Colonic mucosa (tissue), 4 donors: ENCODE measurements around the gene MYH4. TPM values are rescaled to one million over a fixed set of nuclear protein-coding genes. Genes with fewer than 3 reads are reported as not detected.

ENCODE experiments used
- DNase-seq: peaks from one replicate; pipeline ENCODE4 v3.0.0-alpha.2; 2020
- H3K27ac ChIP-seq: fragments of 200-600 bp; one replicate; pipeline ENCODE4 v1.8.0; 2021
- H3K27me3 ChIP-seq: fragments of 200-600 bp; one replicate; pipeline ENCODE4 v1.8.0; 2021
- H3K36me3 ChIP-seq: fragments of 200-600 bp; one replicate; pipeline ENCODE4 v1.8.0; 2021
- H3K4me1 ChIP-seq: fragments of 200-600 bp; one replicate; pipeline ENCODE4 v1.8.0; 2021; ENCODE audit warnings: mild to moderate bottlenecking
- H3K4me3 ChIP-seq: fragments of 200-600 bp; one replicate; pipeline ENCODE4 v1.8.0; 2021
- H3K9ac ChIP-seq, 2 donors: one replicate each; pipeline ENCODE4 v1.7.0; 2013; ENCODE audit warnings: control low read depth in 2 of 2, low read depth in 2 of 2, low read length in 2 of 2
- H3K9me3 ChIP-seq: fragments of 200-600 bp; one replicate; pipeline ENCODE4 v1.8.0; 2021
- intact Hi-C: fragments of 100-400 bp; cut with DNase I; formaldehyde crosslinking; loops from one replicate; pipeline ENCODE4 v1.14.1; 2022
- total RNA-seq, 2 donors: library from RNA; stranded (reverse); fragmentation: NEBNext Ultra II Directional in 1 of 2; extraction: Animal tissue kit (Norgen Biotek cat#: 25700) in 1 of 2; gene quantifications; one replicate each; pipeline ENCODE4 v1.2.1, GENCODE V29; 2021
- TF ChIP-seq, protein P1 (sequence below): fragments of 200-600 bp; IDR thresholded peaks from one replicate; pipeline ENCODE4 v1.8.0; 2022; ENCODE audit warnings: antibody characterized with exemption, mild to moderate bottlenecking
- donor health status: healthy.
- donor health status: DM: no; HTN: no; CAD: no.
- donor health status: DM: no; HTN: no; CAD: no.

The MYH4 gene
- total RNA-seq, 2 donors from 2014 or later = not detected

DNA sequence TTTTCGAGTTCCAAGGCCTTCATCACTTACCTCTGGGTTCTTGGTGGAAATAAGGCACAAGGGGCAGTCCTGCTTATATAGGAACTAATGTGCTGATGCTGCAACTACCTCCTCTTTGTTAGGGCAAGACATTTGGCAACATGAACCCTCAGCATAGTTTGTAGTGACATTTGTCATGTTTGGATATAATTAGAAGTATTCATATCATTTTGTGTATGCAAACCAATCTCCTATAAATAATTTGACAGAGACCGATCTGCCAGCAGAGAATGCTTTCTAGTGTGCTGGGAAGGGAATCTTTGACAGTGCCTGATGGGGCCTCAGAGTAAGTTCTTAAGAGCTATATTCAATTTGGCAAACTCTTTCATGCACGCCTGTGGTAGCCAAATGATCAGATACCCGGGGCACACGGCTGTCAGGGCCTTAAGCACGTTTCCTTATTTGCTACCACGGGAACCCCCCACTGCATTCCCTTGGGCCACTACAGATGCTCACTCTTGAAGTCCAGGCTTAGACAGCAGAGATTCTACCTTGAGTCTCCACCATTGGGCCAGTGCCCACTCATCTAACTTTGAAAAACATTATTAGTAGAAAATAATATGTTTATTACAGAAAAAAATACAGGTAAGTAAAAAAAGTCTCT is 47.3 kb downstream of the MYH4 start, which contains the start of gene MYH8:
Gene MYH8, minus strand, starts transcription at position 51 of the 643 bp plus-strand sequence. CDS start 1,723 bp downstream, outside the sequence.
- no peak within 1 kb of the TSS for H3K9ac ChIP-seq
- intact Hi-C loops = no loop called here
- H3K27ac ChIP-seq = no peak within 1 kb of the TSS
- TF ChIP-seq, protein P1, sequence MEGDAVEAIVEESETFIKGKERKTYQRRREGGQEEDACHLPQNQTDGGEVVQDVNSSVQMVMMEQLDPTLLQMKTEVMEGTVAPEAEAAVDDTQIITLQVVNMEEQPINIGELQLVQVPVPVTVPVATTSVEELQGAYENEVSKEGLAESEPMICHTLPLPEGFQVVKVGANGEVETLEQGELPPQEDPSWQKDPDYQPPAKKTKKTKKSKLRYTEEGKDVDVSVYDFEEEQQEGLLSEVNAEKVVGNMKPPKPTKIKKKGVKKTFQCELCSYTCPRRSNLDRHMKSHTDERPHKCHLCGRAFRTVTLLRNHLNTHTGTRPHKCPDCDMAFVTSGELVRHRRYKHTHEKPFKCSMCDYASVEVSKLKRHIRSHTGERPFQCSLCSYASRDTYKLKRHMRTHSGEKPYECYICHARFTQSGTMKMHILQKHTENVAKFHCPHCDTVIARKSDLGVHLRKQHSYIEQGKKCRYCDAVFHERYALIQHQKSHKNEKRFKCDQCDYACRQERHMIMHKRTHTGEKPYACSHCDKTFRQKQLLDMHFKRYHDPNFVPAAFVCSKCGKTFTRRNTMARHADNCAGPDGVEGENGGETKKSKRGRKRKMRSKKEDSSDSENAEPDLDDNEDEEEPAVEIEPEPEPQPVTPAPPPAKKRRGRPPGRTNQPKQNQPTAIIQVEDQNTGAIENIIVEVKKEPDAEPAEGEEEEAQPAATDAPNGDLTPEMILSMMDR = no peak
- no peak for DNase-seq
- H3K27me3 ChIP-seq = no peaks in the 10 kb centered on the region
- no peaks in the 10 kb centered on the region for H3K36me3 ChIP-seq
- H3K4me3 ChIP-seq = no peak within 1 kb of the TSS
- H3K9me3 ChIP-seq = no peaks in the 10 kb centered on the region
- H3K4me1 ChIP-seq = no peaks in the 10 kb centered on the region

DNA sequence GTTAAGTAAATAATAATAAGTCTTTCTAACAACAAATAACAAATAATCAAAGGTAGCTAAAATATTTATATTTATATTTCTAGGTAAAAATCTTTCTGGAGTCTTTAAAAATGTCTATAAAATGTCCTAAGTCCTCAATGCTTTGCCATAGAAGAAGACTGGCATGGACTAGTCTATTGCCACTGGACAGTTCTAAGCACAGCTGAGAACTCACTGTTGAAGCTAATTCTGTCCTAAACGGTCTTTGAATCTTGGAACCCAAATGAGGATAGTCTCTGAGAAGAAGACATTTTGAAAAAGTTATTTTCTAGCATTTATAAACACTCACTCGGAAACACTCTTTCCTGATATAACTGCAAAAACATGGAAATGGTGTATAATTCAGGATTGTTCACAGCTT is 48.1 kb downstream of the MYH4 start:
- DNase-seq = no peak
- intact Hi-C loops = no loop called here
- H3K9ac ChIP-seq = no peak overlapping the region
- H3K9me3 ChIP-seq = no peaks in the 10 kb centered on the region
- H3K27ac ChIP-seq = no peak overlapping the region
- no peaks in the 10 kb centered on the region for H3K4me1 ChIP-seq
- H3K36me3 ChIP-seq = no peaks in the 10 kb centered on the region
- H3K27me3 ChIP-seq = no peaks in the 10 kb centered on the region
- TF ChIP-seq, protein P1 = no peak
- no peak overlapping the region for H3K4me3 ChIP-seq

DNA sequence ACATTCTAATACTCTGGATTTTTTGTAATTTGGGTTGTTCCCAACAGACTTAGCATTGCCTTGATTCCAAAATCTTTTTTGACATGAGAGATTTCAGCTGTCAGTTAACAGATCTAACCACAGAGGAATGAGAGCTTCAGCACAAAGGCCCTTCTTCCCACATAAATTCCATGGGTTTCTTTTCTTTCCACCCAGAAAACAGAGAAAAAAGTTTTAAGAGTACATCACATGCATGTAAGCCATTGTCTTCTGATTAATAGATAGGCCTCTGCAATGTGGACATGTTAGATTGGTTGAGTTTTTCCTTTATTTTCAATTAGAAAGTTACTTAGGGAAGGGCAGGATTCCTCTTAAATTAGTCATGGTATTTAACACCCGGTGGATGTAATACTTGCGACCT is 48.5 kb downstream of the MYH4 start:
- H3K27me3 ChIP-seq = no peaks in the 10 kb centered on the region
- H3K9ac ChIP-seq = no peak overlapping the region
- no peak overlapping the region for H3K4me3 ChIP-seq
- no peaks in the 10 kb centered on the region for H3K4me1 ChIP-seq
- no peak overlapping the region for H3K27ac ChIP-seq
- no peaks in the 10 kb centered on the region for H3K9me3 ChIP-seq
- intact Hi-C loops = no loop called here
- no peaks in the 10 kb centered on the region for H3K36me3 ChIP-seq
- TF ChIP-seq, protein P1 = no peak
- DNase-seq = no peak

DNA sequence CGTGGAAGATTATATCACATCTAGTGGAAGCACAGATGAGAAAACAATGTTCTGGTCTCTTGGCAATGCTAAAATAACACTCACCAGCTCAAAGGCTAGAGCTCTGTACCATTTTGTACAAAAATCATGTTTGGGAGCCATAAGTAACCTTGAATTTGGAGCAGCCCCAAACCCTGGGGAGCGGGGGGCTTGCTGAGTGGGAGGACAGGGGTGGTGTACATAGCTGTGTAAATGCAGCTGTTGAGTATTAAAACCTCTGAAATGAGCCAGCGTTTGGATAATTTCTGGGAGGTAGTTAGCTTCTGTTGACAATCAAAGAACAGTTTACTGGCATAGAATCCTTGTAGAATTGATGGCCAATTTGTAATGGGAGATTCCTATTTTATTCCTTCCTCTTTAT is 51.9 kb downstream of the MYH4 start:
- Histone ChIP-seq H3K9me3 (no peaks in the 10 kb centered on the region), H3K36me3 (no peaks in the 10 kb centered on the region), H3K4me1 (no peaks in the 10 kb centered on the region), H3K9ac (no peak overlapping the region), H3K4me3 (no peak overlapping the region), H3K27ac (no peak overlapping the region), H3K27me3 (no peaks in the 10 kb centered on the region)
- intact Hi-C loops = no loop called here
- no peak for DNase-seq
- TF ChIP-seq, protein P1 = no peak

DNA sequence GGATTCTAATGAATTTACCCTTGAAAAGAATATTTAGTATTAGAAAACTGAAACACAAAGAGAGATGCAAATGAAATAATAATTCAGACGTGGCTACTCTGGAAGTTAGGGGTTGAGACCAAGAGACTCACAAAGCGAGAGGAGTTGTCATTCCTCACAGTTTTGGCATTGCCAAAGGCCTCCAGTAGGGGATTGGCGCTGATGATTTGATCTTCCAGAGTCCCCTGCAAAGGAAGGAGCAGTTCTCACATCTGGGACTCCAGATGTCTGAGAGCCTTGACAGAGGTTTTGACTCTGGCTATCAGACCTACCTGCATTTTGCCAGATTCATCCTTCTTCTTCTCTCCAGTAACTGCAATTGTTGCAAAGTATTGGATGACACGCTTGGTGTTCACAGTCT is 54.2 kb downstream of the MYH4 start:
- Histone ChIP-seq H3K9me3 (no peaks in the 10 kb centered on the region), H3K9ac (no peak overlapping the region), H3K27ac (no peak overlapping the region), H3K36me3 (no peaks in the 10 kb centered on the region), H3K4me1 (no peaks in the 10 kb centered on the region), H3K4me3 (no peak overlapping the region), H3K27me3 (no peaks in the 10 kb centered on the region)
- no peak for DNase-seq
- TF ChIP-seq, protein P1 = no peak
- intact Hi-C loops = no loop called here
